ENCODE results near the gene KL.

DNA sequence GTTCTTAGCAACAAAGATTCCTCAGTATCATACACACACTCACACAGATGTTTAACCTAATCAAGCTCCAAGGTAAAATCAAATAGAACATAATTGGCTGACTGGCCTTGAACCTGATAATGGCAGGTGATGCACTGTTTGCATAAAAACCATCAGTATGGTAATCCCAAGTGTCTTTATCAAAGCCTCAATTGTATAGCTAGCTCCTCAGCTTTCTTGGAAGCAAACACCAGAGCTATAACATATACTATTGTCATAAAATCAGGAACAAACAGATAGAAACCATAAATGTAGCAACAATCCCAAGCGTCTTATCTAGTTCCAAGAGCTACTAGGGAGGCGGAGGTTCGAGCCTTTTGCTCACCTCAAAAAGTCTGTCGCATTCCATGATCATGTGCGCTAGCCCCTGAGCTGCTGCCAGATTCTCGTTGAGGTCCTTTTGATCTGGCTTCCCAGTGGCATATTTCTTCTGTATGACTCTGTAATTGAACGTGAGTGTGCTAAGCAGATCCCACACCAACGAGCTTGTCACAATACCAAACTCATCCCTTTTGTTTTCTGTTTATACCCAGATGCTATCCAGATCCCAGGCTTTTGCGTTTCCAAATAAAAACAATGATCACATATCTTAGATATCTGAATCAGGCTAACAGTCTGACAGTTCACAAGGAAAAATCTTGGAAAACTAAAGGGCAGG is 95.3 kb downstream of the KL start:
- TF ChIP-seq KDM1A (IDR thresholded peaks at IDR 0.05; ENCODE audit: borderline replicate concordance, low read length) = no peak
- TF ChIP-seq POLR2A (IDR thresholded peaks at IDR 0.05; ENCODE audit: control extremely low read depth in 1 of 2, low read depth in 2 of 2, low read length in 2 of 2) = no peak
- TF ChIP-seq, protein P1, sequence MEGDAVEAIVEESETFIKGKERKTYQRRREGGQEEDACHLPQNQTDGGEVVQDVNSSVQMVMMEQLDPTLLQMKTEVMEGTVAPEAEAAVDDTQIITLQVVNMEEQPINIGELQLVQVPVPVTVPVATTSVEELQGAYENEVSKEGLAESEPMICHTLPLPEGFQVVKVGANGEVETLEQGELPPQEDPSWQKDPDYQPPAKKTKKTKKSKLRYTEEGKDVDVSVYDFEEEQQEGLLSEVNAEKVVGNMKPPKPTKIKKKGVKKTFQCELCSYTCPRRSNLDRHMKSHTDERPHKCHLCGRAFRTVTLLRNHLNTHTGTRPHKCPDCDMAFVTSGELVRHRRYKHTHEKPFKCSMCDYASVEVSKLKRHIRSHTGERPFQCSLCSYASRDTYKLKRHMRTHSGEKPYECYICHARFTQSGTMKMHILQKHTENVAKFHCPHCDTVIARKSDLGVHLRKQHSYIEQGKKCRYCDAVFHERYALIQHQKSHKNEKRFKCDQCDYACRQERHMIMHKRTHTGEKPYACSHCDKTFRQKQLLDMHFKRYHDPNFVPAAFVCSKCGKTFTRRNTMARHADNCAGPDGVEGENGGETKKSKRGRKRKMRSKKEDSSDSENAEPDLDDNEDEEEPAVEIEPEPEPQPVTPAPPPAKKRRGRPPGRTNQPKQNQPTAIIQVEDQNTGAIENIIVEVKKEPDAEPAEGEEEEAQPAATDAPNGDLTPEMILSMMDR (IDR thresholded peaks at IDR 0.05; ENCODE audit: control extremely low read depth in 1 of 3, insufficient read depth in 1 of 3, low read depth in 1 of 3, low read length in 3 of 3) = no peak
- no peak for TF ChIP-seq POLR2AphosphoS5 (IDR thresholded peaks at IDR 0.05; ENCODE audit: low read depth, low read length)
- no peak for TF ChIP-seq JUN (IDR thresholded peaks at IDR 0.05; ENCODE audit: low read depth, low read length)
- no peak for TF ChIP-seq CREB1 (IDR thresholded peaks at IDR 0.05)
- no peak for TF ChIP-seq HDAC2 (IDR thresholded peaks at IDR 0.05; ENCODE audit: borderline replicate concordance in 1 of 2, low read depth in 2 of 2, low read length in 2 of 2)
- no peak for TF ChIP-seq GABPA (IDR thresholded peaks at IDR 0.05; ENCODE audit: borderline replicate concordance, insufficient read depth, low read length)
- TF ChIP-seq EZH2 (IDR thresholded peaks at IDR 0.05; ENCODE audit: low read depth, low read length, severe bottlenecking) = no peak
- TF ChIP-seq SIRT6 (IDR thresholded peaks at IDR 0.05; ENCODE audit: low read length) = no peak
- TF ChIP-seq, protein P2, sequence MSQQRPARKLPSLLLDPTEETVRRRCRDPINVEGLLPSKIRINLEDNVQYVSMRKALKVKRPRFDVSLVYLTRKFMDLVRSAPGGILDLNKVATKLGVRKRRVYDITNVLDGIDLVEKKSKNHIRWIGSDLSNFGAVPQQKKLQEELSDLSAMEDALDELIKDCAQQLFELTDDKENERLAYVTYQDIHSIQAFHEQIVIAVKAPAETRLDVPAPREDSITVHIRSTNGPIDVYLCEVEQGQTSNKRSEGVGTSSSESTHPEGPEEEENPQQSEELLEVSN (IDR thresholded peaks at IDR 0.05) = no peak
- TF ChIP-seq MAFK (IDR thresholded peaks at IDR 0.05; ENCODE audit: low read depth, low read length) = no peak
- no peak for TF ChIP-seq SP1 (IDR thresholded peaks at IDR 0.05; ENCODE audit: low read depth, low read length)
- TF ChIP-seq EP300 (IDR thresholded peaks at IDR 0.05; ENCODE audit: borderline replicate concordance in 1 of 2, low read depth in 2 of 2, low read length in 2 of 2) = no peak
